Breast epithelium (tissue), 3 donors: ENCODE data around the gene NHLRC4.

Experiments
- POLR2A ChIP-seq: fragments of 450-650 bp; IDR thresholded peaks from one replicate; pipeline ENCODE4 v1.6.1; 2016; ENCODE audit warnings: antibody characterized with exemption, mild to moderate bottlenecking, moderate library complexity
- POLR2AphosphoS5 ChIP-seq, 3 donors: sonication (generic); formaldehyde crosslinking; IDR thresholded peaks; one replicate each; pipeline ENCODE4 v1.6.1; 2017; ENCODE audit warnings: antibody characterized with exemption in 3 of 3
- TF ChIP-seq, protein P1 (sequence below), 3 donors: fragments of 450-650 bp; IDR thresholded peaks; one replicate each; pipeline ENCODE4 v1.5.1; 2016 to 2017; ENCODE audit warnings: antibody characterized with exemption in 3 of 3, mild to moderate bottlenecking in 3 of 3, moderate library complexity in 3 of 3

DNA sequence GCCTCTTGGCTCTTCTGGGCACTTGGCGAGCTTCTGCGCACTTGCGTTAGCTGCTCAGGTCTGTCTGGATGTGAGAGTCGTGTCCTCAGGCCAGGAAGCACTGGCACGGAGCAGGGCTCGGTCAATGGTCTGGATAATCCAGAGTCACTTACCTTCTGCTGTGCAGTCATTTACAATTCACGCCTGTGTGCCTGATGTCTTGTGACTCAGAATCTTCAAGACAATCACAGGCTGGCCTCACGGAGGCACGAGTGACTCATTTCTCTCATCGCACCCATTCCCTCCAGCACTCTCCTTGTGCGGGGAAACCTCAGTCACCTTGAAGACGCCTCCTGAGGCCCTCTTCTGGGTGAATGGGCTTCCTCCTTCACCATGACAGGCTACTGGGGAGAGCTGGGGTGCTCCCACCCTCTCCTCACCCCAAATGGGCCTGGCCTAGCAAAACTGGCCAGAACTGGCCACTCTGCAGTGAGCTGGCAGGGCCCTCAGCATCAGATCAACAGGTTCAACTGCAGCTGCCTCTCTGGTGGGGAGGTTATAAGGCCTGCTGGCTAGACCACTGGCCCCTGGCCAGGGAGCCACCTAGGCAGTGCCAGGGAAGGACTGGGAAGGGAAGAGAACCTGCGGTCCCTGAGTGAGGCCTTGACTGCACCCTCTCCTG lies 41.2 kb upstream of the NHLRC4 start:
- TF ChIP-seq POLR2A (no peak), POLR2AphosphoS5 (IDR thresholded peaks at IDR 0.05) (no peak)
- TF ChIP-seq, protein P1, sequence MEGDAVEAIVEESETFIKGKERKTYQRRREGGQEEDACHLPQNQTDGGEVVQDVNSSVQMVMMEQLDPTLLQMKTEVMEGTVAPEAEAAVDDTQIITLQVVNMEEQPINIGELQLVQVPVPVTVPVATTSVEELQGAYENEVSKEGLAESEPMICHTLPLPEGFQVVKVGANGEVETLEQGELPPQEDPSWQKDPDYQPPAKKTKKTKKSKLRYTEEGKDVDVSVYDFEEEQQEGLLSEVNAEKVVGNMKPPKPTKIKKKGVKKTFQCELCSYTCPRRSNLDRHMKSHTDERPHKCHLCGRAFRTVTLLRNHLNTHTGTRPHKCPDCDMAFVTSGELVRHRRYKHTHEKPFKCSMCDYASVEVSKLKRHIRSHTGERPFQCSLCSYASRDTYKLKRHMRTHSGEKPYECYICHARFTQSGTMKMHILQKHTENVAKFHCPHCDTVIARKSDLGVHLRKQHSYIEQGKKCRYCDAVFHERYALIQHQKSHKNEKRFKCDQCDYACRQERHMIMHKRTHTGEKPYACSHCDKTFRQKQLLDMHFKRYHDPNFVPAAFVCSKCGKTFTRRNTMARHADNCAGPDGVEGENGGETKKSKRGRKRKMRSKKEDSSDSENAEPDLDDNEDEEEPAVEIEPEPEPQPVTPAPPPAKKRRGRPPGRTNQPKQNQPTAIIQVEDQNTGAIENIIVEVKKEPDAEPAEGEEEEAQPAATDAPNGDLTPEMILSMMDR (IDR thresholded peaks at IDR 0.05): no peak
